GM12874 (cell line): ENCODE measurements around the gene MAMDC4.

ENCODE experiments used
- TF ChIP-seq, protein P1 (sequence below): IDR thresholded peaks from 2 replicates; pipeline ENCODE4 v1.5.1; 2011; ENCODE audit warnings: low read depth, mild to moderate bottlenecking, control low read depth, low read length, moderate library complexity; ENCODE audit not compliant: insufficient read depth

Gene MAMDC4

DNA sequence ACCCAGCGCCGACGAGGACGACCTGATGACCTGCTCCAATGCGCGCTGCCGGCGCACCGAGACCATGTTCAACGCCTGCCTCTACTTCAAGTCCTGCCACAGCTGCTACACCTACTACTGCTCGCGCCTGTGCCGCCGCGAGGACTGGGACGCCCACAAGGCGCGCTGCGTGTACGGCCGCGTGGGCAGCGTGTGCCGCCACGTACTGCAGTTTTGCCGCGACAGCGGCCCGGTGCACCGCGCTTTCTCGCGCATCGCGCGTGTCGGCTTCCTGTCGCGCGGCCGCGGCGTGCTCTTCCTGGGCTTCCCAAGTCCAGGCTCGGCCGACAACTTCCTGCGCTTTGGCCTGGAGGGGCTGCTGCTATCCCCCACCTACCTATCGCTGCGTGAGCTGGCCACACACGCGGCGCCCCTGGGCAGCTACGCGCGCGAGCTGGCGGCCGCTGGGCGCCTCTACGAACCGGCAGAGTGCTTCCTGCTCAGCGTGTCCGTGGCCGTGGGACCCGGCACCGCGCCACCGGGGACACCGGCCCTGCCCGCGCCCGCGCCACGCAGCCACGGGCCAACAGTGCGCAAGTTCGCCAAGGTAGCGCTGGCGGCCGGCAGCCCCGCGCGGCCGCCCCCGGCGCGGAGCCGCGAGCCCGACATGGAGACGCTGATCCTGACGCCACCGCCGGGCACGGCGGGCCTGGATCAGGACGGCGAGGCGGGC, 5.6 kb upstream of the MAMDC4 start:
- TF ChIP-seq, protein P1, sequence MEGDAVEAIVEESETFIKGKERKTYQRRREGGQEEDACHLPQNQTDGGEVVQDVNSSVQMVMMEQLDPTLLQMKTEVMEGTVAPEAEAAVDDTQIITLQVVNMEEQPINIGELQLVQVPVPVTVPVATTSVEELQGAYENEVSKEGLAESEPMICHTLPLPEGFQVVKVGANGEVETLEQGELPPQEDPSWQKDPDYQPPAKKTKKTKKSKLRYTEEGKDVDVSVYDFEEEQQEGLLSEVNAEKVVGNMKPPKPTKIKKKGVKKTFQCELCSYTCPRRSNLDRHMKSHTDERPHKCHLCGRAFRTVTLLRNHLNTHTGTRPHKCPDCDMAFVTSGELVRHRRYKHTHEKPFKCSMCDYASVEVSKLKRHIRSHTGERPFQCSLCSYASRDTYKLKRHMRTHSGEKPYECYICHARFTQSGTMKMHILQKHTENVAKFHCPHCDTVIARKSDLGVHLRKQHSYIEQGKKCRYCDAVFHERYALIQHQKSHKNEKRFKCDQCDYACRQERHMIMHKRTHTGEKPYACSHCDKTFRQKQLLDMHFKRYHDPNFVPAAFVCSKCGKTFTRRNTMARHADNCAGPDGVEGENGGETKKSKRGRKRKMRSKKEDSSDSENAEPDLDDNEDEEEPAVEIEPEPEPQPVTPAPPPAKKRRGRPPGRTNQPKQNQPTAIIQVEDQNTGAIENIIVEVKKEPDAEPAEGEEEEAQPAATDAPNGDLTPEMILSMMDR, result no peak

DNA sequence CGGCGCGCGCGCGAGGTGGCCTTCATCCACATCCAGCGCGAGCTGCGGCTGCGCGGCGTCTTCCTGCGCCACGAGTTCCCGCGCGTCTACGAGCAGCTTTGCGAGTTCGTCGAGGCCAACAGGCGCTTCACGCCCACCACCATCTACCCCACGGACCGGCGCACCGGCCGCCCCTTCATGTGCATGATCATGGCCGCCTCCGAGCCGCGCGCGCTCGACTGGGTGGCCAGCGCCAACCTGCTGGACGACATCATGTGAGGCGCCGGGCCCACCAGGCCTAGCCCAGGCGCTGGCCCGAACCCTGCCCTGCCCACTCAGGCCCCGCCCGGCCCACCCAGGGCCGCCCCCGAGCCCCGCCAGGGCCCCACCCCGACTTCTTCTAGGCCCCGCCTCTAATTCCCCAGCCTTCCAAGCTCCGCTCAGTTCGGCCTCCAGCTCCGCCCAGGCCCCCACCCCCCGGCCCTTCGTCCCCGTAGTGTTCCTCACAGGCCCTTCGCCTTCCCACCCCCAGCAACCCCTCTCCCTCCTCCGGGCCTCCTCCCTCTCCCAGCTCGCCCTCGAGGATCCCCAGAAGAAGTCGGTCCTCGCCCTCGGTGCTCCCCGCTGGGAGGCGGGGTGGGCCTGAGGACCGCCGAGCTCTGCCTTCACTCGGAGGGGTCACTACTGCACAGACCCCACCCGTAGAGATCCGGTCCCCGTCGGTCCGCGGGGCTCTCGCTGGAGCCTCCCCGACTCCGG, 4.9 kb upstream of the MAMDC4 start:
- TF ChIP-seq, protein P1, result no peak

DNA sequence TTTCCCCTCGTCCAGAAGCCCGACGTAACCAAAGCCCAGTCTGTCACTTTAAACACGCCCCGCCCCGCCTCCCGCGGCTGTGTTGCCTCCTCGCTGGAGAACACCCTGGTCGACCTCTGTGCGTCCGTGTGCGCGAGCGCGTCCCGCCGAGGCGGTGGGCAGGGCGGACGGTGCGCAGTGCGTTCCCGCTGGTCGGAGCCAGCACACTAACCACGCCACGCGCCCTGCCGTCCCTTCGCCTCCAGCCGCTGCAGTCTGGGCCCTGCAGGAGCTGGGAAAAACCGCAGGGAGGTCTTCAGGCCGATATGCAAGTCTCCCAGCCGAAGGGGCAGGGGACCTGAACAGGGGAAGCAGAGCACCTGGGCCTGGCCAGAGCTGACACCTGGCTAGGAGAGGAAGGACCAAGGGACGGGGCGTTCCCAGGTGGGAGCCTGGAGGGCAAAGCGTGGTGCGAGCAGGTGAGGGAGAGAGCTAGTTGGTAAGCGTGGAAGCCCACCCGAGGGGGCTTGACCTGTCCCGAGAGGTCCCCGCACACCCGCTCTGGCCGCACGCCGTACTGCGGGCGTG, 4.2 kb upstream of the MAMDC4 start:
- TF ChIP-seq, protein P1, result no peak

DNA sequence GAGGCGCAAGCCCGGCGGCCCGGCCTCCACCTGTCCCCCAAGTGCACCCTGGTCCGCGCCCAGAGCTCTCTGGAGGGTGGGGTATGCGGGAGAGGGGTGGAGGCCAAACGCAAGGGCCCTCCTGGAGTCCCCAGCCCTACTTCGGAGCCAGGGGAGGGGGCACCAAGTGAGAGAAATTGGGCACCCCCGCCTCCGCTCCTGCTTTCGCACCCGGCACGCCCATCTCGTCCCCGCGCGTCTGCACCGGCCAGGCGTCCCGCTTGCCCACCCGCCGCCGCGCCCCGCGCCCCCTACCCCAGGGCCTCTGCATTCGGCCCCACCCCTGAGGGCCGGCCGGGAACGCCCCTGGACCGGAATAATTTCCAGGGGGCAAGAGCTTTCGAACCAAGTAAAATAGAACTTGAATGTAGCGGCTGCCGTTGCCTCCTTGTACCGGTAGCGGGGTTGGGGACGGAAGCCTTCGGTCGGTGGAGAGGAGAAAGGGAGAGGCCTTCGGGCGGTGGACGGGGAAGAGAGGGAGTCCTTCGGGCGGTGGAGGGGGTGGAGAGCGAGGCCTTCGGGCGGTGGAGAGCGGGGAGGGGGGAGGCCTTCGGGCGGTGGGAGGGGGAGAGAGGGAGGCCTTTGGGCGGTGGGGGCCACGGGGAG, 3.6 kb upstream of the MAMDC4 start:
- TF ChIP-seq, protein P1, result no peak

DNA sequence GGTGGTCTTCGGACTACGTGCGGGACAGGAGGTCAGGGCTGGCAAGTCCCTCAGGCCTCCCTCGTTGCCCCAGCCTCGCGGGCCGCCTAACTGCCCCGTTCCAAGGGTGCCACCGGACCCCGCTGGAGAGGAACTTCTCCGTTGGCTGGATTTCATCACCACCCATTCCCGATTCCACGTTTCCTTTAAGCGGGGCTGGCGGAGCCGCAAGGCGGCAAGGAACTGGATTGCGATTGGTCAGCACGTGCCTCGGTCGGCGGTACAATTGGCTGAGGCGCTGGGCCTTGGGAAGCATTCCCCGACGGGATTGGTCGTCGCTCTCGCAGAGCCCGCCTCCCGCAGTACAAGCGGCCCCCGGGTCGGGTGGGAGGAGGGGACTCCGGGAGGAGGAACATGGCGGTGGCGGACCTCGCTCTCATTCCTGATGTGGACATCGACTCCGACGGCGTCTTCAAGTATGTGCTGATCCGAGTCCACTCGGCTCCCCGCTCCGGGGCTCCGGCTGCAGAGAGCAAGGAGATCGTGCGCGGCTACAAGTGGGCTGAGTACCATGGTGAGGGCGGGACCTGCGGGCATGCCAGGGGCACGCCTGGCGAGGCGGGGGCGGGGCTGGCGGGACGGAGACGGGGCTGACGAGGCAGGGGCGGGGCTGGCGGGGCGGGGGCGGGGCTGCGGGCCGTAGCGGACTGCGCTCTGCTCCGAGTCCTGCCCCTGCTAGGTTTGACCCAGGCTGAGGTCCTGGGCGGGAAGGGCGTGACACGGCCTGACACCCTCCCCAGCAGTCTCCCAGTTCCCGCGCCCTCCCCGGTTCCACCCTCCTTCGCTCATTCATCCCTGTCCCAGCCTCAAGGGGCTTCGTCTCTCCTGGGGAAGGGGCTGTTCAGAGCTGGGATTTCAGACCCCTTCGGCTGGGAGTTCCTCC, 2.8 kb upstream of the MAMDC4 start, which contains the start of gene PHPT1:
PHPT1 (plus strand) TSS at position 372 of the 922 bp plus-strand sequence; CDS start at position 394, 22 bp downstream.
- TF ChIP-seq, protein P1, result no peak

DNA sequence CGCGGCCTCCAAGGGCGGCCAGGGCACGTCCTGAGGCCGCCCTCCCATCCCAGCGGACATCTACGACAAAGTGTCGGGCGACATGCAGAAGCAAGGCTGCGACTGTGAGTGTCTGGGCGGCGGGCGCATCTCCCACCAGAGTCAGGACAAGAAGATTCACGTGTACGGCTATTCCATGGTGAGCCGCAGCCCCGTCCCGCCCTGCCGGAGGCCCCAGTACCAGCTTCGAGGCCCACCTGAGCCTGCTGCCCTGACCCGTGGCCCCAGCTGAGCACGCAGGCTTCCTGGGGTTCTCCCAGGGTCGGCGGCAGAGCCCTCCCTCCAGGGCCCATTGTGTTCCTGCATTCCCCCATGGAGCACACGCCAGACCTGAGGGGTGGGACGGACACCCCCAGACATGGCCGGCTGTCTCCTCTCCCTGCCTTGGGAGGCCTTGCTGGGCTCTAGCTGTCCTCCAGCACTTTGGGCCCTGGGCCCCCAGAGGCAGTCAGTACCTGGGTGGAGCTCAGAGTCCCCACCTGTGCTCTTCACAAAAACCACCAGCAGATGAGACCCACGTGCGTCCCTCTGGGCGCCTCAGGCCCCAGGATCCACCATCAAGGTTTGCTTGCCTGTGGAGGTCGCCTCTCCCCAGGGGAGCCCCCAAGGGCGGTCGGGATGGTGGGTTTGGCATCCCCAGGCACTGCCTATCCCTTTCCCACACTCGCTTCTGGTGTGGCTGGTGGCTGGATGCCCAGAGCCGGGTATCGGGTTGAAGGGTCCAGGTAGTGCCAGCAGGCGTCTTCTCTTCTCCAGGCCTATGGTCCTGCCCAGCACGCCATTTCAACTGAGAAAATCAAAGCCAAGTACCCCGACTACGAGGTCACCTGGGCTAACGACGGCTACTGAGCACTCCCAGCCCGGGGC, 1.9 kb upstream of the MAMDC4 start:
- TF ChIP-seq, protein P1, result no peak
